Erythroblast (primary cell): ENCODE results near the gene SLC26A9.
"Not testable (repeated sequence)": the region's sequence is repeated elsewhere in the genome, so short reads cannot be mapped to it uniquely, and the experiment has no call there.

Experiments used
- DNase-seq, 2 experiments: peaks; one replicate each; lab custom pipeline; 2025; lab: John Stamatoyannopoulos, UW
- GATA1 ChIP-seq: IDR thresholded peaks from 2 replicates; pipeline ENCODE4 v1.6.1; 2011; ENCODE audit warnings: low read depth, mild to moderate bottlenecking, control low read depth, low read length, moderate library complexity
- POLR2A ChIP-seq: IDR thresholded peaks from 2 replicates; pipeline ENCODE4 v1.6.1; 2011; ENCODE audit warnings: mild to moderate bottlenecking, low read length

SLC26A9 gene

GRCh38 chr1:205889006-205889405, 54.2 kb downstream of the SLC26A9 start:
- DNase-seq: not testable (repeated sequence)

DNA sequence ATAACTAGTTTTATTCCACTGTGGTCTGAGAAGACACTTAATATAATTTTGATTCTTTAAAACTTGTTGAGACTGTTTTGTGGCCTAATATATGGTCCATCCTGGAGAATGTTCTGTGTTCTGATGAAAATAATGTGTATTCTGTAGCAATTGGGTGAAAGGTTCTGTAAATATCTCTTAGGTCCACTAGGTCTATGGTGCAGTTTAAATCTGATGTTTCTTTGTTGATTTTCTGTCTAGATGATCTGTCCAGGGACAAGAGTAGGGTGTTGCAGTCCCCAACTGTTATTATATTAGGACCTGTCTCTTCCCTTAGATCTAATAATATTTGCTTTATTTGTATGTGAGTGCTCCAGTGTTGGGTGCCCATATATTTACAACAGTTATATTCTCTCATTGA, 59.5 kb downstream of the SLC26A9 start:
- TF ChIP-seq POLR2A: no peak
- TF ChIP-seq GATA1: no peak
- DNase-seq: no peak

DNA sequence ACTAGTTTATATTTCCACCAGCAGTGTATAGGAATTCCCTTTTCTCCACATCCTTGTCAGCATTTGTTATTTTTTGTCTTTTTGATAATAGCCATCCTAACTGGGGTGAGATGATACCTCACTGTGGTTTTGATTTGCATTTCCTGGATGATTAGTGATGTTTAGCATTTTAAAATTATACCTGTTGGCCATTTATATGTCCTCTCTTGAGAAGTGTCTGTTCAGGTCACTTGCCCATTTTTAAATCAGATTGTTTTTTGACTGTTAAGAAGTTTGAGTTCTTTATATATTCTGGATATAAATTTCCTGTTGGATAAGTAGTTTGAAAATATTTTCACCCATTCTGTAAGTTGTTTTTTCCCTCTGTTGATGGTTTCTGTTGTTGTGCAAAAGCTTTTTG, 62.3 kb downstream of the SLC26A9 start:
- DNase-seq: no peak
- TF ChIP-seq POLR2A: no peak
- no peak for TF ChIP-seq GATA1

GRCh38 chr1:205879974-205880373, 63.3 kb downstream of the SLC26A9 start:
- no peak for DNase-seq
- TF ChIP-seq GATA1 (no peak), POLR2A (no peak)

GRCh38 chr1:205878026-205878425, 65.2 kb downstream of the SLC26A9 start:
- DNase-seq: no peak
- no peak for TF ChIP-seq GATA1
- no peak for TF ChIP-seq POLR2A

- not testable (repeated sequence) for DNase-seq
These were observed 70.1 kb downstream of the SLC26A9 start for GRCh38 chr1:205873148-205873547.

DNA sequence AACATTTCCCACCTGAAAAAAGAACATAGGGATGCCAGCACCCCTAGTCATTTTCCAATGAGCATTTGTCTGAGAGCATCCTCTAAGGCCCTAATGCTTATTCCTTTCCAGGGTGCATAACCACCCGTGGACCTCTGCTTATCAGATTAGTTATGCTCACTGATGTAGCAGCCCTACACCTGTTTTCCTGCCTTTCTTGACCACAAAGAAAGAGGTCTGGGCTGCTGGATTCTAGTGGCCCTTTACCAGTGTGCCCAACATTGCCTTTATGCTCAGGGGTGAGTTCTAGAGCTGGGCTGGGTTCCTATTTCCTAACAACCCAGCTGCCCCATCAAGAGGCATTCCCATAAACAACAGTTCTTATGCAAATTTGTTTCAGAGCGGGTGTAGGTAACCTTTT, 73.0 kb downstream of the SLC26A9 start:
- TF ChIP-seq GATA1 (no peak), POLR2A (no peak)

More for the DNA sequence above, 73.0 kb downstream of the SLC26A9 start:
- no peak for DNase-seq
